Epithelial cell of proximal tubule (primary cell): ENCODE results near the gene PCDHGA1. TPM values are rescaled to one million over a fixed set of nuclear protein-coding genes. Genes with fewer than 3 reads are reported as not detected.
A peak's percentile ranks its signal among the peaks of the same experiment; 100 is the strongest.

Source experiments
- DNase-seq: peaks from one replicate; pipeline ENCODE4 v3.0.0-alpha.2; 2011; ENCODE audit warnings: low read depth
- H3K4me3 ChIP-seq: 2 replicates; pipeline ENCODE4 v1.5.1; 2011; ENCODE audit warnings: low read depth, mild to moderate bottlenecking, low read length
- CTCF ChIP-seq: conservative IDR thresholded peaks from 2 replicates; pipeline ENCODE4 v1.5.1; 2012; ENCODE audit warnings: low read depth, mild to moderate bottlenecking, low read length
- total RNA-seq: library from RNA; depleted of rRNA; stranded (reverse); fragments of >200 nt; gene quantifications from 2 replicates; pipeline ENCODE4 v1.2.3, GENCODE V29; 2015

PCDHGA1 gene
- total RNA-seq, 1 donor from 2014 or later: 0.75 TPM

GRCh38 chr5:141503681-141504080, 173.4 kb downstream of the PCDHGA1 start:
- no peak overlapping the region for H3K4me3 ChIP-seq
- no peak for DNase-seq
- TF ChIP-seq CTCF: no peak

- DNase-seq: no peak
- TF ChIP-seq CTCF: no peak
- H3K4me3 ChIP-seq: no peak overlapping the region
These were observed 173.9 kb downstream of the PCDHGA1 start for GRCh38 chr5:141504216-141504615.

- no peak overlapping the region for H3K4me3 ChIP-seq
- DNase-seq: no peak
- TF ChIP-seq CTCF: no peak
These were observed 176.3 kb downstream of the PCDHGA1 start for GRCh38 chr5:141506381-141507155.

GRCh38 chr5:141507387-141508091, 177.2 kb downstream of the PCDHGA1 start:
- TF ChIP-seq CTCF: no peak
- DNase-seq: no peak
- no peak overlapping the region for H3K4me3 ChIP-seq

GRCh38 chr5:141508440-141508797, 178.1 kb downstream of the PCDHGA1 start:
- no peak for DNase-seq
- H3K4me3 ChIP-seq: no peak overlapping the region
- no peak for TF ChIP-seq CTCF

GRCh38 chr5:141508798-141509611, 178.7 kb downstream of the PCDHGA1 start:
- peak; percentile 66 for DNase-seq
- TF ChIP-seq CTCF: no peak
- H3K4me3 ChIP-seq: no peak overlapping the region
